WI38 (cell line): ENCODE measurements around the gene THEMIS.

ENCODE experiments used
- H3K4me3 ChIP-seq: 2 replicates; pipeline ENCODE4 v1.5.1; 2011; ENCODE audit warnings: low read depth, mild to moderate bottlenecking, control low read depth, low read length
- CTCF ChIP-seq: IDR thresholded peaks from 2 replicates; pipeline ENCODE4 v1.5.1; 2012; ENCODE audit warnings: low read depth, mild to moderate bottlenecking, control low read depth, low read length

The THEMIS gene

GRCh38 chr6:127924031-127924430 lies 23.2 kb upstream of the THEMIS start:
- no peak overlapping the region for H3K4me3 ChIP-seq
- no peak for TF ChIP-seq CTCF

- H3K4me3 ChIP-seq = no peak overlapping the region
- TF ChIP-seq CTCF = no peak
Observed at GRCh38 chr6:127923135-127923534, 22.3 kb upstream of the THEMIS start.

- no peak overlapping the region for H3K4me3 ChIP-seq
- no peak for TF ChIP-seq CTCF
Observed at GRCh38 chr6:127921982-127922381, 21.1 kb upstream of the THEMIS start.

- no peak overlapping the region for H3K4me3 ChIP-seq
- TF ChIP-seq CTCF = no peak
Observed at GRCh38 chr6:127920804-127921203, 19.9 kb upstream of the THEMIS start.

- TF ChIP-seq CTCF = no peak
Observed at GRCh38 chr6:127918506-127919427, 17.9 kb upstream of the THEMIS start.

GRCh38 chr6:127917766-127918165 lies 16.9 kb upstream of the THEMIS start:
- H3K4me3 ChIP-seq = no peak overlapping the region
- TF ChIP-seq CTCF = no peak

More at GRCh38 chr6:127918506-127919427, 17.9 kb upstream of the THEMIS start:
- no peak overlapping the region for H3K4me3 ChIP-seq

GRCh38 chr6:127914240-127914639 lies 13.4 kb upstream of the THEMIS start:
- TF ChIP-seq CTCF = no peak
- H3K4me3 ChIP-seq = no peak overlapping the region
